Neural progenitor cell (in vitro differentiated cells): ENCODE measurements around the gene EMC8. TPM values are rescaled to one million over a fixed set of nuclear protein-coding genes. Genes with fewer than 3 reads are reported as not detected.

ENCODE experiments used
- DNase-seq: peaks from one replicate; pipeline ENCODE4 v3.0.0-alpha.2; 2016; ENCODE audit warnings: low spot score
- H2AFZ ChIP-seq: fragments of 200-600 bp; sonication (generic); replicated peaks from 2 replicates; pipeline ENCODE4 v1.6.1; 2016; ENCODE audit warnings: antibody characterized with exemption
- H3F3A ChIP-seq: fragments of 200-600 bp; sonication (generic); 2 replicates; pipeline ENCODE4 v1.6.1; 2016; ENCODE audit warnings: antibody characterized with exemption, low read depth
- H3K27ac ChIP-seq: fragments of 200-600 bp; sonication (generic); 2 replicates; pipeline ENCODE4 v1.5.1; 2016; ENCODE audit warnings: mild to moderate bottlenecking
- H3K27me3 ChIP-seq: fragments of 200-600 bp; sonication (generic); 2 replicates; pipeline ENCODE4 v1.6.1; 2016; ENCODE audit warnings: mild to moderate bottlenecking, moderate library complexity
- H3K36me3 ChIP-seq: fragments of 200-600 bp; sonication (generic); 2 replicates; pipeline ENCODE4 v1.5.1; 2016
- H3K4me1 ChIP-seq: fragments of 200-600 bp; sonication (generic); 2 replicates; pipeline ENCODE4 v1.6.1; 2016; ENCODE audit warnings: mixed run types
- H3K4me2 ChIP-seq: fragments of 200-600 bp; sonication (generic); 2 replicates; pipeline ENCODE4 v1.6.1; 2016
- H3K4me3 ChIP-seq: fragments of 200-600 bp; sonication (generic); 2 replicates; pipeline ENCODE4 v1.5.1; 2016
- H3K79me2 ChIP-seq: fragments of 200-600 bp; sonication (generic); 2 replicates; pipeline ENCODE4 v1.6.1; 2016; ENCODE audit warnings: low read depth
- H3K9ac ChIP-seq: fragments of 200-600 bp; sonication (generic); 2 replicates; pipeline ENCODE4 v1.6.1; 2016
- H3K9me3 ChIP-seq: fragments of 200-600 bp; sonication (generic); 2 replicates; pipeline ENCODE4 v1.5.1; 2016; ENCODE audit warnings: low read depth
- H4K20me1 ChIP-seq: fragments of 200-600 bp; sonication (generic); 2 replicates; pipeline ENCODE4 v1.6.1; 2016; ENCODE audit warnings: low read depth
- H3K27ac Mint-ChIP-seq: 3 replicates; pipeline ENCODE4 v1.8.0; 2021; ENCODE audit warnings: mixed read lengths
- H3K27me3 Mint-ChIP-seq: 2 replicates; pipeline ENCODE4 v1.8.0; 2022; ENCODE audit warnings: low read depth, mild to moderate bottlenecking, inconsistent platforms, moderate library complexity, mixed read lengths; ENCODE audit not compliant: insufficient read depth
- H3K36me3 Mint-ChIP-seq: 3 replicates; pipeline ENCODE4 v1.8.0; 2021; ENCODE audit warnings: mixed read lengths
- H3K4me1 Mint-ChIP-seq: 3 replicates; pipeline ENCODE4 v1.8.0; 2021; ENCODE audit warnings: mixed read lengths
- H3K4me3 Mint-ChIP-seq: 3 replicates; pipeline ENCODE4 v1.8.0; 2021; ENCODE audit warnings: mild to moderate bottlenecking, moderate library complexity, mixed read lengths
- H3K9me3 Mint-ChIP-seq: 3 replicates; pipeline ENCODE4 v1.8.0; 2020; ENCODE audit warnings: mixed read lengths
- CTCF ChIP-seq: fragments of 200-600 bp; sonication (generic); IDR thresholded peaks from 2 replicates; pipeline ENCODE4 v1.5.1; 2017; ENCODE audit warnings: antibody characterized with exemption, mild to moderate bottlenecking
- EZH2 ChIP-seq: fragments of 200-600 bp; sonication (generic); IDR thresholded peaks from 2 replicates; pipeline ENCODE4 v1.6.1; 2017; ENCODE audit warnings: antibody characterized with exemption, mild to moderate bottlenecking, moderate library complexity
- EZH2phosphoT487 ChIP-seq: fragments of 200-600 bp; sonication (generic); IDR thresholded peaks from 2 replicates; pipeline ENCODE4 v1.6.1; 2017; ENCODE audit warnings: antibody characterized with exemption
- total RNA-seq: library from RNA; depleted of rRNA; stranded (reverse); fragments of >200 nt; gene quantifications from 2 replicates; pipeline ENCODE4 v1.2.3, GENCODE V29; 2015; ENCODE audit warnings: low replicate concordance

Gene EMC8
- total RNA-seq, 1 donor from 2014 or later: 25.1 TPM

GRCh38 chr16:85812811-85813700 is 13.7 kb upstream of the EMC8 start:
- Histone ChIP-seq H3K27me3 (peaks cover 21% of the 10 kb centered on the region), H3K9ac (no peak overlapping the region), H2AFZ (no peak overlapping the region), H3K27ac (no peak overlapping the region), H3K4me2 (no peak overlapping the region), H3K79me2 (no peaks in the 10 kb centered on the region), H3K4me3 (no peak overlapping the region), H3K9me3 (no peaks in the 10 kb centered on the region), H3F3A (no peaks in the 10 kb centered on the region), H3K36me3 (no peaks in the 10 kb centered on the region), H3K4me1 (peaks cover 4% of the 10 kb centered on the region), H4K20me1 (no peaks in the 10 kb centered on the region)
- H3K36me3 Mint-ChIP-seq: no peaks in the 10 kb centered on the region
- peaks cover 17% of the 10 kb centered on the region for H3K27me3 Mint-ChIP-seq
- peaks cover 5% of the 10 kb centered on the region for H3K4me1 Mint-ChIP-seq
- TF ChIP-seq CTCF (no peak), EZH2 (no peak), EZH2phosphoT487 (no peak)
- no peak for DNase-seq
- no peaks in the 10 kb centered on the region for H3K9me3 Mint-ChIP-seq
- no peak overlapping the region for H3K27ac Mint-ChIP-seq
- no peak overlapping the region for H3K4me3 Mint-ChIP-seq

DNA sequence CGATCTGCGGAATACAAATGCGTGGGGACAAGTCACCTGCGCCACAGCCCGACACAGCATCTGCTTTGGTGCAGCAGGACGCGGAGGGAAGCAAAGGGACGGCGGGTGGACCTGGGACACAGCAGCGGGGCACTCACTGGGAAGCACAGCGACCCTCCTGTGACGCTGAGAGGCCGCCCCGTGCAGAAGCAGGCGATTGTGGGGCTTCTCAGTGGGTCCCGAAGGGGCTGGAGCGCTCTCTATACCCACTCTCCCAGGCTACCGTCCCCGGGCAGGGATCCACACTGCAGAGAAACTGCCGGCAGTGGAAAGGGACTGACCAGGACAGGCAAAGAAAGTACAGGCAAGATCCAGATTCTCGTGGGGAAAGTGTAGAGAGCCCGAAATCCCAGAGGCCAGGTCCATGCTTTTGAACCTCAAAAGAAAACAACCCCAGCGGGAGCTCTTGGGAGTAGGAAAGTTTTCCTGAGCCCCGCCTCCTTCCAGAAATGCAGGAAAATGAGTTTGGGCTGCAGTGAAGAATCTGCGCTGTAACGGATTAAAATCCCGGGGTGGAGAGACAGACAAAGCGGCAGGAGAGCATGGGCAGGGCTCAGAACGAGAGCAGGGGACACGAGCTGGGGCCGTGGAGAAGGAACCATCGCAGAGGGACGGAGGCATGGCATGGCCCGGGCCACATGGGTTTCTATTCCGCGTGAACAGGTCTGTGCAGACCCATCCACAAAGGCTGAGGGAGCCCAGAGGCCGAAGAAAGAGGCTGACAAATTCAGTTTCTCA is 12.9 kb upstream of the EMC8 start:
- Histone ChIP-seq H3K9me3 (no peaks in the 10 kb centered on the region), H3K4me2 (no peak overlapping the region)

GRCh38 chr16:85810742-85811115 is 11.4 kb upstream of the EMC8 start:
- no peaks in the 10 kb centered on the region for H3F3A ChIP-seq
- no peaks in the 10 kb centered on the region for H3K9me3 ChIP-seq
- peaks cover 12% of the 10 kb centered on the region for H3K36me3 Mint-ChIP-seq
- no peak overlapping the region for H2AFZ ChIP-seq
- peaks cover 14% of the 10 kb centered on the region for H3K27me3 Mint-ChIP-seq
- no peak overlapping the region for H3K9ac ChIP-seq
- H3K27me3 ChIP-seq: peaks cover 21% of the 10 kb centered on the region
- H3K4me1 ChIP-seq: peaks cover 4% of the 10 kb centered on the region
- H3K4me3 Mint-ChIP-seq: no peak overlapping the region
- no peaks in the 10 kb centered on the region for H3K79me2 ChIP-seq
- TF ChIP-seq CTCF (no peak), EZH2 (no peak), EZH2phosphoT487 (no peak)
- H3K36me3 ChIP-seq: no peaks in the 10 kb centered on the region
- H4K20me1 ChIP-seq: no peaks in the 10 kb centered on the region
- peaks cover 5% of the 10 kb centered on the region for H3K4me1 Mint-ChIP-seq
- H3K9me3 Mint-ChIP-seq: no peaks in the 10 kb centered on the region
- no peak overlapping the region for H3K27ac Mint-ChIP-seq
- no peak overlapping the region for H3K4me2 ChIP-seq
- no peak for DNase-seq
- H3K4me3 ChIP-seq: no peak overlapping the region
- H3K27ac ChIP-seq: no peak overlapping the region

More for the DNA sequence above, 12.9 kb upstream of the EMC8 start:
- no peaks in the 10 kb centered on the region for H3K36me3 ChIP-seq
- no peak for DNase-seq
- H3K27me3 ChIP-seq: peaks cover 21% of the 10 kb centered on the region
- peak overlapping the region; percentile 28 for H3K27ac Mint-ChIP-seq
- no peak overlapping the region for H3K9ac ChIP-seq
- H3K4me1 ChIP-seq: peaks cover 4% of the 10 kb centered on the region
- no peaks in the 10 kb centered on the region for H3K79me2 ChIP-seq
- no peak overlapping the region for H3K27ac ChIP-seq
- TF ChIP-seq EZH2phosphoT487 (no peak), EZH2 (no peak), CTCF (no peak)
- H3K36me3 Mint-ChIP-seq: no peaks in the 10 kb centered on the region
- no peak overlapping the region for H3K4me3 ChIP-seq
- H3K9me3 Mint-ChIP-seq: no peaks in the 10 kb centered on the region
- peaks cover 15% of the 10 kb centered on the region for H3K27me3 Mint-ChIP-seq
- no peak overlapping the region for H3K4me3 Mint-ChIP-seq
- peaks cover 5% of the 10 kb centered on the region for H3K4me1 Mint-ChIP-seq
- no peaks in the 10 kb centered on the region for H4K20me1 ChIP-seq
- H3F3A ChIP-seq: no peaks in the 10 kb centered on the region
- H2AFZ ChIP-seq: peak overlapping the region; percentile 60
